ENCODE results near the gene ITIH4.

Gene ITIH4

GRCh38 chr3:52795298-52795900 lies 35.1 kb downstream of the ITIH4 start:
- no peak for DNase-seq

- DNase-seq = no peak
Measured at GRCh38 chr3:52794612-52795099, 35.8 kb downstream of the ITIH4 start, which contains the start of gene ITIH3. Gene ITIH3 (plus strand): TSS chr3:52794796. CDS start chr3:52794804, 8 bp downstream.

- DNase-seq = no peak
Measured at GRCh38 chr3:52793702-52794611, 36.5 kb downstream of the ITIH4 start.

- no peak for DNase-seq
Measured at GRCh38 chr3:52792961-52793695, 37.3 kb downstream of the ITIH4 start.

DNA sequence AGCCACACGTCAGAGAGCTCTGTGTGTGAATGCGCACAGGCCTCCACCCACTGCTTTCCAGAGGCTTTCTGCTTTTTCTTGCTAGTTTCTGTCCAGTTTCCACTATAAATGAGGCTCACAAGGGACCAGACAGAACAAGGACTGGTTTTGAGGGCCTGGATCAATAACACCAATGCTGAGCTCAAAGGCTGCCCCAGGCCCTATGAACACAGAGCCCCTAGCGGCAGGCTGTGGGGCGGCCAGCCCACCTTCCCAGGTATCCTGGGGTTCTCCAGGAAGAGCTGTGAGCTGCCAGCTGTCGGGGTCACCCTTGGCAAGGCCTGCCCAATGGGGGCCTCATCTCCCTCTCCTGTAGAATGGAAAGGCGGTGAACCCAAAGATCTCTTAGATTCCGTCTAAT lies 38.1 kb downstream of the ITIH4 start:
- DNase-seq = no peak

- DNase-seq = no peak
Measured at GRCh38 chr3:52791928-52792327, 38.5 kb downstream of the ITIH4 start.

- no peak for DNase-seq
Measured at GRCh38 chr3:52791366-52791765, 39.1 kb downstream of the ITIH4 start.

- DNase-seq = no peak
Measured at GRCh38 chr3:52790741-52791140, 39.7 kb downstream of the ITIH4 start.

- no peak for DNase-seq
Measured at GRCh38 chr3:52790337-52790736, 40.1 kb downstream of the ITIH4 start.

DNA sequence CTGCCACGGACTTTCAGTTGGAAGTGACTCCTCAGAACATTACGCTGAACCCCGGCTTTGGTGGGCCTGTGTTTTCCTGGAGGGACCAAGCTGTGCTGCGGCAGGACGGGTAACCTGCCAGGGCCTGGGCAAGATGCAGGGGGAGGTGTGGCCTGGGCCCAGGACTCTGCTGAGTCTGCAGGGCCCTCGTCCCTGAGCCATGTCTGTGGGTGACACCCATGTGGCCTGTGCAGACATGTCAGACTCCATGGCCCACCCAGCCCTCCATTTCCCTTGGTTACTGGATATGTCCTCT lies 40.8 kb downstream of the ITIH4 start:
- no peak for DNase-seq

GRCh38 chr3:52788890-52789745 lies 41.4 kb downstream of the ITIH4 start:
- no peak for DNase-seq

- no peak for DNase-seq
Measured at GRCh38 chr3:52787672-52788625, 42.5 kb downstream of the ITIH4 start.

DNA sequence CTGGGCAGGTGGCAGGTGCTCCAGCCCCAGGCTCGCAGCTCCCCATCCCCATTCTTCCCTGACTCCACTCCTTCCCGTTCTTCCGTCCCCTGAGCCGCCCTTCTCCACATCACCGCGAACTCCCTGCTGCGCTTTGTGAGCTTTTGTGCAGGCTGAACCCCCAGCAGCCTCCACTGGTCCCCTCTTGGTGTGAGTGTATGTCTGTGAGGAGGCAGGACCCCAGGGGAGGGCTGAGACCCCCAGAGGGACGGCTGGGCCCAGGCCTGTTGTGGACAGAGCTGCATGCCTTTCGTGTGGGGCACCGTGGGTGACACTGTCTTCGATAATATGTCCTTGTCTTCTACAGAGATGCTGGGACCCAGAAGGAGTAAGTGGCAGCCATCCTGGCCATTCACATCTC lies 43.2 kb downstream of the ITIH4 start:
- DNase-seq = no peak

DNA sequence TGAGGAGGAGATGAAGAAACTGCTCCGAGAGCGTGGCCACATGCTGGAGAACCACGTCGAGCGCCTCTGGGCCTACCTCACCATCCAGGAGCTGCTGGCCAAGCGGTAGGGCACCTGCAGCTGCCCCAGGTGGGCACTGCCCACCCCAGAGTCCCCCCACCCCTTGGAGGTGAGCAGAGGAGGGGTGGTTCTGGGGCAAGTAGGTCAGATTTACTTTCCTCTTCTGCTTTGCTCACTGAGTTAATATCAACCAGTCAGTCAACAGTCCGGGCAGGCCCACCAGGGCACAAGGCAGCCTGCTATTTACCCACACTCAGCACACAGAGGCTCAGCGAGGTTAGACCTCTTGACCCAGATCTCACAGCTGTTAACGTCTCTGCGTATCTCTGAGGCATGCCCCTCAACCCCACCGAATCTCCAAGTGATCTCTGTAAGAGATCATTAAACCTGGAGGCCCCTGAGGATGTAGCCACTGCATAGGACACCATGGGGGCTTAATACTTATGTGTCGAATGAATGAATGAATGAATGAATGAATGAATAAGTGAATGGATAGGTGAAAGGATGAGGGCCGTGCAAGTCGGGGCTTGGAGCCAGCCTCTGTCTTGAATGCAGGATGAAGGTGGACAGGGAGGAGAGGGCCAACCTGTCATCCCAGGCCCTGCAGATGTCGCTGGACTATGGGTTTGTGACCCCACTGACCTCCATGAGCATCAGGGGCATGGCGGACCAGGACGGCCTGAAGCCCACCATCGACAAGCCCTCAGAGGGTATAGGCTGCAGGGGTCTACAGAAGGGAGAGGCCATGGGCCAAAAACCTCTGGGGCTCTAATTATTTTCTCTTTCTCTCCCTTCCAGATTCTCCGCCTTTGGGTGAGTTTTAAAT lies 43.9 kb downstream of the ITIH4 start:
- DNase-seq = no peak

DNA sequence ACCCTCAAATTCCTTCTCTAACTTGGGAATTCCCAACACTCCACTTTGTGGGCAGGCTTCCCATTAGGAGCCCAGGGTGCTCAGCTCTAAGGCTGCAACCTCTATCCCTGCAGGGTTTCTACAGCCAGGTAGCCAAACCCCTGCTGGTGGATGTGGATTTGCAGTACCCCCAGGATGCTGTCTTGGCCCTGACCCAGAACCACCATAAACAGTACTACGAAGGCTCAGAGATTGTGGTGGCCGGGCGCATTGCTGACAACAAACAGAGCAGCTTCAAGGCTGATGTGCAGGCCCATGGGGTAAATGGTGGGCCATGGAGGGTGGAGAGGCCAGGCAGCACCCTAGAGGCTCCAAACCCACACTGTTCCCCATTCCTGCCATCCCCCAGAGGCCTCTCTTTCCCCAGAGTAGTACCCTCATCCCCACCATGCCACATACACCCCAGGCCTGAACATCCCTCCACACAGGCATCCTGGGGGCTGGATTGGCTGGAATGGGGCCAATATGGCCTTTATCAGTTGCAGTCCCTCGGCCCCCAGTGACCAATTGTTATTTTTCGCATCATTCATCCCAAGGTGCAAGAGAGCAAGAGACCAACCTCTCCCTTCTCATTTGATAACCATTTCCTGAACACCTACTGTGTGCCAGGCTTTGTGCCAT lies 45.4 kb downstream of the ITIH4 start:
- no peak for DNase-seq

DNA sequence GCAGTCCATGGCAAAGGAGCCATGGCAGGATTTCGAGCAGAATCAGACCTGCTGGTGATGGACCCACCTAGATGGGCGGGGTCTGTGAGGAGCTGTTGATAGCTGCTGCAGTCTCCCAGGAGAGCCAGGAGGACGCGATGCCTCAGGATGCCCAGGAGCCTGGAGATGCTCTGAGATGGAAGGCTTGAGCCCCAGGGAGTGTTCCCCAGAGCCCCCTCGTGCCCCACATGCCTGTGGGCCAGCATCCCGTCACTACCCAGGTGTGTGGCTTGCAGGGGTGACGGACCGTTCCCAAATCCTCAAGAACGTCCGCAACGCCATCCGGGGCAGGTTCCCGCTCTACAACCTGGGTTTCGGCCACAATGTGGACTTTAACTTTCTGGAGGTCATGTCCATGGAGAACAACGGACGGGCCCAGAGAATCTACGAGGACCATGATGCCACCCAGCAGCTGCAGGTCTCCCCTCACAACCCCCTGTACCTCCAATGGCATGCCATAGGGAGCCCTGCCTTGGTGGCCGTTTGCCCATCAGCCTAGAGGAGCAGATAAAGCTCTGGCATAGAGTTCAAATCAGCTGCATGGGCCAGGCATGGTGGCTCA lies 46.4 kb downstream of the ITIH4 start:
- no peak for DNase-seq

- no peak for DNase-seq
Measured at GRCh38 chr3:52783211-52783555, 47.3 kb downstream of the ITIH4 start.

- DNase-seq = no peak
Measured at GRCh38 chr3:52782412-52783210, 47.9 kb downstream of the ITIH4 start.

DNA sequence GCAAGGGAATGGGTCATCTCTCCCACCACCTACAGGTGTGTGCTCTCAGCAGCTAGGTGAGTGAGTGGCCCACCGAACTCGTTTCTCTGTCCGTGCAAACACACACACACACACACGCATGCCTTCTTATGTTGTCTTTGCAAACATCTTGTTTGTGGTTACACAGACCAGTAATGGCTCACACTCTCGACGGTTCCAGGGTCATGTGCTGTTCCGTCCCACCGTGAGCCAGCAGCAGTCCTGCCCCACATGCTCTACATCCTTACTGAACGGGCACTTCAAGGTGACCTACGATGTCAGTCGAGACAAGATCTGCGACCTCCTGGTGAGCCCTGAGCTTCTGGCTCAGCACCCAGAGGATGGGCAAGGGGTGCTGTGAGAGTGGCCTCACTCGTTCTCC lies 48.7 kb downstream of the ITIH4 start:
- no peak for DNase-seq
